GM20000 (cell line): Measurements from ENCODE around the gene APOH.

Experiments
- DNase-seq: peaks from one replicate; pipeline ENCODE4 v3.0.0; 2012; ENCODE audit warnings: low spot score
- TF ChIP-seq, protein P1 (sequence below): IDR thresholded peaks from 2 replicates; pipeline ENCODE4 v1.5.1; 2012; ENCODE audit warnings: mild to moderate bottlenecking, control low read depth; ENCODE audit errors: extremely low read depth, missing control alignments

The APOH gene

GRCh38 chr17:66207936-66208335 lies 21.3 kb downstream of the APOH start:
- no peak for DNase-seq
- TF ChIP-seq, protein P1, sequence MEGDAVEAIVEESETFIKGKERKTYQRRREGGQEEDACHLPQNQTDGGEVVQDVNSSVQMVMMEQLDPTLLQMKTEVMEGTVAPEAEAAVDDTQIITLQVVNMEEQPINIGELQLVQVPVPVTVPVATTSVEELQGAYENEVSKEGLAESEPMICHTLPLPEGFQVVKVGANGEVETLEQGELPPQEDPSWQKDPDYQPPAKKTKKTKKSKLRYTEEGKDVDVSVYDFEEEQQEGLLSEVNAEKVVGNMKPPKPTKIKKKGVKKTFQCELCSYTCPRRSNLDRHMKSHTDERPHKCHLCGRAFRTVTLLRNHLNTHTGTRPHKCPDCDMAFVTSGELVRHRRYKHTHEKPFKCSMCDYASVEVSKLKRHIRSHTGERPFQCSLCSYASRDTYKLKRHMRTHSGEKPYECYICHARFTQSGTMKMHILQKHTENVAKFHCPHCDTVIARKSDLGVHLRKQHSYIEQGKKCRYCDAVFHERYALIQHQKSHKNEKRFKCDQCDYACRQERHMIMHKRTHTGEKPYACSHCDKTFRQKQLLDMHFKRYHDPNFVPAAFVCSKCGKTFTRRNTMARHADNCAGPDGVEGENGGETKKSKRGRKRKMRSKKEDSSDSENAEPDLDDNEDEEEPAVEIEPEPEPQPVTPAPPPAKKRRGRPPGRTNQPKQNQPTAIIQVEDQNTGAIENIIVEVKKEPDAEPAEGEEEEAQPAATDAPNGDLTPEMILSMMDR: no peak

- TF ChIP-seq, protein P1: no peak
- DNase-seq: no peak
These were observed 25.8 kb downstream of the APOH start for GRCh38 chr17:66203274-66204015.

DNA sequence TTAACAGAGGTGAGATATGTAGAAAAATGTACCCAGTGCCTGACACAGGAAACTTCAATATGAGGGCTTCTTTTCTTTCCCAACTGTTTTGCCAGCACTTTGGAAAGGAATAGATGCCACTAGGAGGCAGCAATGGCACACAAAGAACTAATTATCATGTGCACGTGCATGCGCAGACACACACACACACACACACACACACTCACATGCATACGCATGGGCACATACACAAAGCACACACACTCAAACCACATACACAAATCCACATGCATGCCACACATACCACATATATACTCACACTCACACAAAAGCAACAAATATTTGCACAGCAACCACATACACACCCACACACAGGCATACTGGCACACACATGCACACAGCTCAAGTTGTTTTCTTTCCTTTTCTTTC lies 28.5 kb downstream of the APOH start:
- no peak for DNase-seq
- TF ChIP-seq, protein P1: no peak

- TF ChIP-seq, protein P1: no peak
These were observed 31.0 kb downstream of the APOH start for GRCh38 chr17:66198242-66198641.

DNA sequence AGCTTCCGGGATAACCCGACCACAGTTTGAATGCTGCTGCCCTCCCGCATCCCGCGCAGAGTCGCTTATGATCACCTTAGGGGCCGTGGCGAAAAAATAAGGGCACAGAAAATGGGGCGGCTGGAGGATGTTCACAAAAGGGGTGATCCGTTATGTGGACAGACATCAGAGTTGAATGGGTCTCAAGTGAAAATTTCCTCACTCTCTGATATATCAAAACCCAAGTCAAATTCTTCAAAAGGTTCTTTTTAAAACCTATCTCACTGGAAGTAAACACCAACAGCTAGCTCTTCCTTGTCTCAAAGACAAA lies 36.9 kb downstream of the APOH start:
- DNase-seq: no peak
- TF ChIP-seq, protein P1: no peak

More at GRCh38 chr17:66198242-66198641, 31.0 kb downstream of the APOH start:
- DNase-seq: no peak

GRCh38 chr17:66191593-66192377 lies 37.4 kb downstream of the APOH start, which contains the start of gene CEP112:
Gene CEP112 (minus strand): TSS chr17:66192133.
- peak; percentile 86 for DNase-seq
- TF ChIP-seq, protein P1: no peak
